Epithelial cell of esophagus (primary cell): ENCODE measurements around the gene EXOC1L.

Experiments used
- DNase-seq: peaks from one replicate; pipeline ENCODE4 v3.0.0; 2010; ENCODE audit warnings: low read depth
- H3K4me3 ChIP-seq: 2 replicates; pipeline ENCODE4 v1.5.1; 2011; ENCODE audit warnings: mild to moderate bottlenecking, low read length, control low read depth
- TF ChIP-seq, protein P1 (sequence below): IDR thresholded peaks from 2 replicates; pipeline ENCODE4 v1.5.1; 2011; ENCODE audit warnings: low read depth, mild to moderate bottlenecking, low read length, control low read depth, inconsistent platforms; ENCODE audit not compliant: insufficient read depth; ENCODE audit errors: missing control alignments

Gene EXOC1L

GRCh38 chr4:55849724-55850123 lies 30.1 kb downstream of the EXOC1L start:
- TF ChIP-seq, protein P1, sequence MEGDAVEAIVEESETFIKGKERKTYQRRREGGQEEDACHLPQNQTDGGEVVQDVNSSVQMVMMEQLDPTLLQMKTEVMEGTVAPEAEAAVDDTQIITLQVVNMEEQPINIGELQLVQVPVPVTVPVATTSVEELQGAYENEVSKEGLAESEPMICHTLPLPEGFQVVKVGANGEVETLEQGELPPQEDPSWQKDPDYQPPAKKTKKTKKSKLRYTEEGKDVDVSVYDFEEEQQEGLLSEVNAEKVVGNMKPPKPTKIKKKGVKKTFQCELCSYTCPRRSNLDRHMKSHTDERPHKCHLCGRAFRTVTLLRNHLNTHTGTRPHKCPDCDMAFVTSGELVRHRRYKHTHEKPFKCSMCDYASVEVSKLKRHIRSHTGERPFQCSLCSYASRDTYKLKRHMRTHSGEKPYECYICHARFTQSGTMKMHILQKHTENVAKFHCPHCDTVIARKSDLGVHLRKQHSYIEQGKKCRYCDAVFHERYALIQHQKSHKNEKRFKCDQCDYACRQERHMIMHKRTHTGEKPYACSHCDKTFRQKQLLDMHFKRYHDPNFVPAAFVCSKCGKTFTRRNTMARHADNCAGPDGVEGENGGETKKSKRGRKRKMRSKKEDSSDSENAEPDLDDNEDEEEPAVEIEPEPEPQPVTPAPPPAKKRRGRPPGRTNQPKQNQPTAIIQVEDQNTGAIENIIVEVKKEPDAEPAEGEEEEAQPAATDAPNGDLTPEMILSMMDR, result no peak
- no peak for DNase-seq
- no peak overlapping the region for H3K4me3 ChIP-seq

- TF ChIP-seq, protein P1, result no peak
- peak; percentile 97 for DNase-seq
- no peak overlapping the region for H3K4me3 ChIP-seq
Observed at GRCh38 chr4:55851885-55852284, 32.3 kb downstream of the EXOC1L start.

DNA sequence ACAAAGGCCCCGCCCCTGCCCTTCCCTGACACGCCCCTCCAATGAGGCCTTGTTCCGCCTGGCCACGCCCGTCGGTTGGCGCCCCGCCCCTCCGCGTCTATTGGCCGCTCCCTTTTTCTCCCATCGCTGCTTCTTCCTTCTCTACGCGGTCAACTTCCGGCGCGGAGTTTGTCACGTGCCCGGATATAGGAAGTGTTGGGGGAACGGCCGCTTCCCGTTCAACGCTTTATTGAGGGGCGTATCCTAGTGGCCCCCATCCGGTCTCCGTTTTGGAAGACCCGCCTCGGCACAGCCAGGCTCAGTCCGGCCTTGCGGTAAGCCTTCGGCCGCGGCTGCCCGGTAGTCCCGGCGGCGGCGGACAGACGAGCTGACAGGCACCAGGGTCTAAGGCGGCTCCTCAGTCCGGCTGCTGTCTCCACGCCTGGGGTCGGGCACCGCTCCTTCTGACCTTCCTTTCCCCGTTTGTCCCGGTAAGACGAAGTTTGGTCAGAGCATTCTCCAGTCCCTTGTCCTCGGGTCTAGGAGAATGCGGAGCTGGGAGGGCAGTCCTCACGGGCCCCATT lies 34.0 kb downstream of the EXOC1L start, which contains the start of gene EXOC1:
Gene EXOC1, plus strand, starts transcription at position 165 of the 563 bp plus-strand sequence. CDS start 4,676 bp downstream, outside the sequence.
- TF ChIP-seq, protein P1, result no peak
- DNase-seq, result peak; percentile 98
- peak within 1 kb of the TSS; percentile 95 for H3K4me3 ChIP-seq

DNA sequence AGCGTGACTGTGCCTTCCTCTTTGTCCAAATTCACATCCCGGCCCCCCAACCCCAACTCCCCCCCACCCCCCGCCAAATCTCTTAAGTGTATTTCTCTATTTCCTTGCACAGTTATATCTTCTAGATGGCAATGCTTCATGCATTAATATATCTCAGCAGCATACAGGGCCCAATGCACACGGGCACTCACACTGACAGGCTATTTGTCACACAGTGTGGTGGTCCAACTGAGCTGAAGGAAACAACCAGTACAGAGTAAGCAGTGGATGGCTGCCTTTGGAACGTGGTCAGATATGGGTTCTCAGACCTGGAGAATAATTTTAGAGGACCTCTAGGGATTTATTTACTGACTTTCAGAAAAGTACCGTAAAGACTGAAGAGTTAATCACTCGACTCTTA lies 34.5 kb downstream of the EXOC1L start:
- TF ChIP-seq, protein P1, result no peak
- H3K4me3 ChIP-seq, result peak overlapping the region; percentile 95
- no peak for DNase-seq

DNA sequence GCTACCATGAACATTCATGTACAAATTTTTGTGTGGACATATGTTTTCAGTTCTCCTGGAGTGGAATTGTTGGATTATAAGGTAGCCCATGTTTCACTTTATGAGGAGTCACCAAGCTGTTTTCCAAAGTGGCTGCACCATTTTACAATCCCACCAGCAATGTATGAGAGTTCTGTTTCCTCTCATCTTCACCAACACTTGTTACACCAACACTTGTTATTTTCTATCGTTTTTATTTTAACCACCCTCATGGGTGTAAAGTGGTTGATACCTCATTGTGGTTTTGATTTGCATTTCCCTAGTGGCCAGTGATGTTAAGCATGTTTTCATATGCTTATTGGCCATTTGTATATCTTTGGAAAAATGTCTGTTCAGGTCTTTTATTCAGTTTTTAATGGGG lies 38.0 kb downstream of the EXOC1L start:
- DNase-seq, result no peak
- TF ChIP-seq, protein P1, result no peak
- H3K4me3 ChIP-seq, result no peak overlapping the region

- DNase-seq, result no peak
- no peak overlapping the region for H3K4me3 ChIP-seq
- TF ChIP-seq, protein P1, result no peak
Observed at GRCh38 chr4:55859711-55860110, 40.1 kb downstream of the EXOC1L start.

DNA sequence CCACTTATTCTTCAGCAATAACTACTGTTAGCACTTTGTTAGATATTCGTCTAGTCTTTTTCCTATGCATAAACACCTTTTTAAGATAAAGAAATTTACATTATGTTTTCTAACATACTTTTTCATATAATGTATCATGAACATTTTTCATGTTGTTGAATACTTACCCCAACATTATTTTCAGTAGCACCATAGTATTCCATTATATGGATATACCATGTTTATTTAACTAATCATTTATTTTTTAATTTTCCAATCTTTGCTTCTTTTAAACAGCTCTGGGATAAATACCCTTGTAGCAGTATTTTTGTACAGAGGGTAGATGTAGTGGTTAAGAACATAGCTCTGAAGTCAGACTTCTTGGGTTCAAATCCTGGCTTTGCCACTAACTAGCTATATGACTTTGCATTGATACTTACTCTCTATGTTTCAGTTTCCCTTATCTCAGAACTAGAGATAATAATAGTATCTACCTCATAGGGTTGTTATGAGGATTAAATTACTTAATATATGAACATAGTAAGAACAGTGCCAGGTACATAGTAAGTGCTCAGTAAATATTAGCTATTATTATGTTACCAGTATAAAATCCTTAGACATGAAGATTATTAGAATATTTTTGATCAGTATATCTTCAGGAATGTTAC lies 45.1 kb downstream of the EXOC1L start:
- H3K4me3 ChIP-seq, result no peak overlapping the region
- TF ChIP-seq, protein P1, result no peak
- DNase-seq, result no peak
